BLaER1 (cell line): ENCODE results near the gene SECTM1.
"Not testable (repeated sequence)": the region's sequence is repeated elsewhere in the genome, so short reads cannot be mapped to it uniquely, and the experiment has no call there.

Experiments used
- H3K27ac ChIP-seq: shearing (Covaris generic); formaldehyde crosslinking; 2 replicates; pipeline ENCODE4 v1.8.1; 2022
- H3K27me3 ChIP-seq: shearing (Covaris generic); formaldehyde crosslinking; 2 replicates; pipeline ENCODE4 v1.8.1; 2022
- H3K36me3 ChIP-seq: shearing (Covaris generic); formaldehyde crosslinking; 2 replicates; pipeline ENCODE4 v1.8.1; 2022
- H3K4me1 ChIP-seq: shearing (Covaris generic); formaldehyde crosslinking; 2 replicates; pipeline ENCODE4 v1.8.1; 2022
- H3K4me2 ChIP-seq: shearing (Covaris generic); formaldehyde crosslinking; 2 replicates; pipeline ENCODE4 v1.8.1; 2022
- H3K4me3 ChIP-seq: shearing (Covaris generic); formaldehyde crosslinking; 2 replicates; pipeline ENCODE4 v1.8.1; 2022
- H3K9ac ChIP-seq: shearing (Covaris generic); formaldehyde crosslinking; 2 replicates; pipeline ENCODE4 v1.8.1; 2022
- H3K9me3 ChIP-seq: shearing (Covaris generic); formaldehyde crosslinking; 2 replicates; pipeline ENCODE4 v1.8.1; 2022
- H4K20me1 ChIP-seq: shearing (Covaris generic); formaldehyde crosslinking; 2 replicates; pipeline ENCODE4 v1.8.1; 2022
- Cebpa-rat ChIP-seq: shearing (Covaris generic); IDR thresholded peaks from 2 replicates; pipeline ENCODE4 v1.8.1; 2022

The SECTM1 gene

GRCh38 chr17:82333279-82334171 is at the start of gene SECTM1:
Gene SECTM1 (minus strand): TSS chr17:82333766. CDS start chr17:82327240, 6,526 bp downstream.
- peaks cover 100% of the 10 kb centered on the region for H3K4me1 ChIP-seq
- peaks cover 34% of the 10 kb centered on the region for H4K20me1 ChIP-seq
- H3K9me3 ChIP-seq, result no peaks in the 10 kb centered on the region
- H3K4me2 ChIP-seq, result peak within 1 kb of the TSS; percentile 97
- H3K36me3 ChIP-seq, result no peaks in the 10 kb centered on the region
- H3K27ac ChIP-seq, result peak within 1 kb of the TSS; percentile 52; the same call in 1 of the 2 replicates
- TF ChIP-seq Cebpa-rat, result no peak
- H3K4me3 ChIP-seq, result peak within 1 kb of the TSS; percentile 61
- 0 out of 2 replicates have a peak within 1 kb of the TSS, but pooled peaks have one; percentile 53 for H3K9ac ChIP-seq
- H3K27me3 ChIP-seq, result peaks cover 48% of the 10 kb centered on the region

GRCh38 chr17:82382933-82383255 is 49.3 kb upstream of the SECTM1 start:
- Histone ChIP-seq H3K4me3 (no peak overlapping the region), H3K4me2 (no peak overlapping the region), H3K27ac (no peak overlapping the region), H3K4me1 (no peaks in the 10 kb centered on the region), H3K9me3 (no peaks in the 10 kb centered on the region), H3K27me3 (peaks cover 72% of the 10 kb centered on the region), H3K9ac (no peak overlapping the region), H3K36me3 (no peaks in the 10 kb centered on the region), H4K20me1 (peaks cover 38% of the 10 kb centered on the region)
- TF ChIP-seq Cebpa-rat, result no peak

- H3K4me1 ChIP-seq, H3K9me3 ChIP-seq, H3K27ac ChIP-seq, H3K9ac ChIP-seq, H3K4me2 ChIP-seq, H3K36me3 ChIP-seq, H3K4me3 ChIP-seq: not testable (repeated sequence)
- Histone ChIP-seq H3K27me3 (peaks cover 71% of the 10 kb centered on the region), H4K20me1 (peaks cover 33% of the 10 kb centered on the region)
These were observed 48.8 kb upstream of the SECTM1 start for GRCh38 chr17:82382220-82382932.

GRCh38 chr17:82381703-82382009 is 48.1 kb upstream of the SECTM1 start:
- H3K4me3 ChIP-seq, H3K4me2 ChIP-seq, H3K27ac ChIP-seq, H3K9ac ChIP-seq, H3K36me3 ChIP-seq, H3K9me3 ChIP-seq, H3K4me1 ChIP-seq: not testable (repeated sequence)
- Histone ChIP-seq H3K27me3 (peaks cover 64% of the 10 kb centered on the region), H4K20me1 (peaks cover 26% of the 10 kb centered on the region)

GRCh38 chr17:82380860-82381702 is 47.5 kb upstream of the SECTM1 start:
- peaks cover 58% of the 10 kb centered on the region for H3K27me3 ChIP-seq
- H3K27ac ChIP-seq, result no peak overlapping the region
- no peaks in the 10 kb centered on the region for H3K4me1 ChIP-seq
- no peak overlapping the region for H3K4me3 ChIP-seq
- H3K9me3 ChIP-seq, result no peaks in the 10 kb centered on the region
- H3K36me3 ChIP-seq, result no peaks in the 10 kb centered on the region
- H3K4me2 ChIP-seq, result no peak overlapping the region
- TF ChIP-seq Cebpa-rat, result no peak
- H3K9ac ChIP-seq, result no peak overlapping the region
- peaks cover 21% of the 10 kb centered on the region; the same call in 1 of the 2 replicates for H4K20me1 ChIP-seq

GRCh38 chr17:82378741-82379021 is 45.1 kb upstream of the SECTM1 start:
- Histone ChIP-seq H4K20me1 (peaks cover 2% of the 10 kb centered on the region; the same call in 1 of the 2 replicates), H3K27ac (no peak overlapping the region), H3K4me3 (no peak overlapping the region), H3K4me1 (peaks cover 10% of the 10 kb centered on the region), H3K9me3 (no peaks in the 10 kb centered on the region), H3K9ac (no peak overlapping the region), H3K4me2 (no peak overlapping the region), H3K36me3 (no peaks in the 10 kb centered on the region), H3K27me3 (peaks cover 52% of the 10 kb centered on the region)
- TF ChIP-seq Cebpa-rat, result no peak

- Histone ChIP-seq H3K27me3 (peaks cover 53% of the 10 kb centered on the region), H3K4me2 (peak overlapping the region; percentile 1; the same call in 1 of the 2 replicates), H3K9me3 (no peaks in the 10 kb centered on the region), H4K20me1 (no peaks in the 10 kb centered on the region; the same call in 1 of the 2 replicates), H3K36me3 (no peaks in the 10 kb centered on the region), H3K9ac (no peak overlapping the region), H3K27ac (no peak overlapping the region), H3K4me1 (peaks cover 16% of the 10 kb centered on the region), H3K4me3 (no peak overlapping the region)
- TF ChIP-seq Cebpa-rat, result no peak
These were observed 44.6 kb upstream of the SECTM1 start for GRCh38 chr17:82377924-82378740.

GRCh38 chr17:82377294-82377693 is 43.7 kb upstream of the SECTM1 start:
- peaks cover 62% of the 10 kb centered on the region for H3K27me3 ChIP-seq
- H3K4me3 ChIP-seq, H4K20me1 ChIP-seq, H3K9me3 ChIP-seq, H3K9ac ChIP-seq, H3K4me2 ChIP-seq, H3K27ac ChIP-seq, H3K36me3 ChIP-seq: not testable (repeated sequence)
- peaks cover 24% of the 10 kb centered on the region for H3K4me1 ChIP-seq

- Histone ChIP-seq H3K27me3 (peaks cover 70% of the 10 kb centered on the region), H3K9me3 (no peaks in the 10 kb centered on the region), H3K9ac (no peak overlapping the region), H3K27ac (no peak overlapping the region), H3K4me1 (peaks cover 35% of the 10 kb centered on the region), H4K20me1 (peaks cover 17% of the 10 kb centered on the region), H3K4me2 (no peak overlapping the region), H3K36me3 (no peaks in the 10 kb centered on the region), H3K4me3 (no peak overlapping the region)
- no peak for TF ChIP-seq Cebpa-rat
These were observed 42.6 kb upstream of the SECTM1 start for GRCh38 chr17:82376042-82376730.
